CD4-positive, alpha-beta T cell treated with Interleukin-17A for 1 hour (primary cell): ENCODE measurements around the gene BCR.
"Not testable (repeated sequence)": the region's sequence is repeated elsewhere in the genome, so short reads cannot be mapped to it uniquely, and the experiment has no call there.

Experiments used
- DNase-seq: peaks from one replicate; pipeline ENCODE4 v3.0.0-alpha.2; 2020

BCR gene

GRCh38 chr22:23291806-23292452 lies 111.6 kb downstream of the BCR start:
- DNase-seq = no peak

GRCh38 chr22:23292453-23293350 lies 112.4 kb downstream of the BCR start:
- no peak for DNase-seq

- no peak for DNase-seq
Observed at GRCh38 chr22:23293720-23294119, 113.4 kb downstream of the BCR start.

GRCh38 chr22:23294221-23294620 lies 113.9 kb downstream of the BCR start:
- DNase-seq = no peak

- DNase-seq = no peak
Observed at GRCh38 chr22:23300476-23300875, 120.2 kb downstream of the BCR start.

GRCh38 chr22:23301591-23301990 lies 121.3 kb downstream of the BCR start:
- DNase-seq = no peak

- no peak for DNase-seq
Observed at GRCh38 chr22:23302171-23303002, 122.1 kb downstream of the BCR start.

GRCh38 chr22:23305321-23305910 lies 125.1 kb downstream of the BCR start:
- no peak for DNase-seq

GRCh38 chr22:23305922-23306374 lies 125.6 kb downstream of the BCR start:
- no peak for DNase-seq

GRCh38 chr22:23306438-23306921 lies 126.2 kb downstream of the BCR start:
- no peak for DNase-seq

- no peak for DNase-seq
Observed at GRCh38 chr22:23306926-23307325, 126.6 kb downstream of the BCR start.

GRCh38 chr22:23307511-23307910 lies 127.2 kb downstream of the BCR start:
- not testable (repeated sequence) for DNase-seq

GRCh38 chr22:23309261-23309660 lies 129.0 kb downstream of the BCR start:
- DNase-seq = not testable (repeated sequence)

- not testable (repeated sequence) for DNase-seq
Observed at GRCh38 chr22:23310443-23311097, 130.3 kb downstream of the BCR start.

GRCh38 chr22:23311635-23312420 lies 131.5 kb downstream of the BCR start:
- not testable (repeated sequence) for DNase-seq

GRCh38 chr22:23313791-23314567 lies 133.7 kb downstream of the BCR start:
- no peak for DNase-seq

GRCh38 chr22:23315341-23315917 lies 135.1 kb downstream of the BCR start:
- DNase-seq = peak; percentile 65

GRCh38 chr22:23316596-23316995 lies 136.3 kb downstream of the BCR start:
- not testable (repeated sequence) for DNase-seq

GRCh38 chr22:23318316-23318715 lies 138.0 kb downstream of the BCR start:
- DNase-seq = not testable (repeated sequence)
